Caco-2 (cell line): Measurements from ENCODE around the gene FAM234A. TPM values are rescaled to one million over a fixed set of nuclear protein-coding genes. Genes with fewer than 3 reads are reported as not detected.

Experiments
- BruUV-seq: library from RNA; stranded (reverse); fragments of 400-500 nt; replicated peaks from 2 replicates; lab custom pipeline; 2021; lab: Mats Ljungman, UMichigan
- CTCF ChIA-PET: fragments of 300-600 bp; sonication (Branson Sonifier 250); formaldehyde crosslinking; loops from one replicate; lab custom pipeline; 2022; ENCODE audit warnings: antibody characterized with exemption; lab: Charles Lee
- POLR2A ChIA-PET: fragments of 300-600 bp; sonication (Branson Sonifier 250); formaldehyde crosslinking; loops from one replicate; lab custom pipeline; 2022; ENCODE audit warnings: antibody characterized with exemption; lab: Charles Lee
- DNase-seq, 2 experiments: peaks; one replicate each; pipeline versions ENCODE4 v3.0.0 to v3.0.0-alpha.2; 2020 to 2022
- H3K27me3 ChIP-seq: replicated peaks from 2 replicates; pipeline ENCODE4 v1.6.0; 2011; ENCODE audit warnings: low read length; ENCODE audit not compliant: control insufficient read depth, insufficient read depth
- H3K36me3 ChIP-seq: 2 replicates; pipeline ENCODE4 v1.5.1; 2011; ENCODE audit warnings: low read length; ENCODE audit not compliant: control insufficient read depth, insufficient read depth
- H3K4me1 ChIP-seq: fragments of 250-450 bp; sonication (Bioruptor Pico); 2 replicates; pipeline ENCODE4 v1.5.1; 2020; ENCODE audit warnings: mild to moderate bottlenecking
- H3K4me3 ChIP-seq: 2 replicates; pipeline ENCODE4 v1.5.1; 2011; ENCODE audit warnings: low read depth, mild to moderate bottlenecking, control low read depth, low read length
- H3K9me3 ChIP-seq: fragments of 250-450 bp; sonication (Bioruptor Pico); 2 replicates; pipeline ENCODE4 v1.5.1; 2020; ENCODE audit warnings: mild to moderate bottlenecking, moderate library complexity
- H3K27ac Mint-ChIP-seq: one replicate; pipeline ENCODE4 v1.8.0; 2022; ENCODE audit warnings: mixed read lengths; ENCODE audit not compliant: unreplicated experiment
- H3K27me3 Mint-ChIP-seq: one replicate; pipeline ENCODE4 v1.8.0; 2022; ENCODE audit warnings: mixed read lengths; ENCODE audit not compliant: insufficient read depth, unreplicated experiment
- H3K36me3 Mint-ChIP-seq: one replicate; pipeline ENCODE4 v1.8.0; 2022; ENCODE audit warnings: mild to moderate bottlenecking, mixed read lengths; ENCODE audit not compliant: insufficient read depth, unreplicated experiment
- H3K4me1 Mint-ChIP-seq: one replicate; pipeline ENCODE4 v1.8.0; 2022; ENCODE audit warnings: low read depth, mixed read lengths; ENCODE audit not compliant: unreplicated experiment
- H3K4me3 Mint-ChIP-seq: one replicate; pipeline ENCODE4 v1.8.0; 2022; ENCODE audit warnings: mild to moderate bottlenecking, moderate library complexity, mixed read lengths; ENCODE audit not compliant: unreplicated experiment
- H3K9me3 Mint-ChIP-seq: one replicate; pipeline ENCODE4 v1.8.0; 2022; ENCODE audit warnings: mixed read lengths; ENCODE audit not compliant: unreplicated experiment
- CTCF ChIP-seq, 2 experiments: fragments of 200-600 bp in 1 of 2; IDR thresholded peaks; 1 replicate in 1 of 2; 2 replicates in 1 of 2; pipeline versions ENCODE4 v1.5.1 to v1.8.0; 2011 to 2022; ENCODE audit warnings: antibody characterized with exemption in 1 of 2, control low read depth in 1 of 2, inconsistent platforms in 1 of 2, low read depth in 1 of 2, low read length in 1 of 2, mild to moderate bottlenecking in 1 of 2, moderate library complexity in 1 of 2; ENCODE audit not compliant: insufficient read depth in 1 of 2, severe bottlenecking in 1 of 2, unreplicated experiment in 1 of 2
- intact Hi-C: fragments of 100-400 bp; cut with micrococcal nuclease; formaldehyde crosslinking; loops from one replicate; pipeline ENCODE4 v1.10.0; 2022; ENCODE audit not compliant: unreplicated experiment
- total RNA-seq: library from RNA; stranded (reverse); gene quantifications from 2 replicates; pipeline ENCODE4 v1.2.3, GENCODE V29; 2022

The FAM234A gene
- total RNA-seq, 1 experiment from 2014 or later, result 77.7 TPM

- TF ChIP-seq CTCF (IDR thresholded peaks at IDR 0.05; ENCODE audit: insufficient read depth in 1 of 2, low read depth in 1 of 2, low read length in 1 of 2, severe bottlenecking in 1 of 2, unreplicated experiment in 1 of 2), result no peak
- peaks cover 18% of the 10 kb centered on the region for H3K36me3 Mint-ChIP-seq
- POLR2A ChIA-PET, result interaction anchor here (0.5 kb wide), 1 partner anchor 44 kb away, joined by 3 read pairs; no protein-coding TSS in a partner anchor
- Histone ChIP-seq H3K36me3 (no peaks in the 10 kb centered on the region), H3K9me3 (no peaks in the 10 kb centered on the region), H3K4me1 (no peaks in the 10 kb centered on the region), H3K27me3 (no peaks in the 10 kb centered on the region; the same call in 1 of the 2 replicates), H3K4me3 (peak overlapping the region; percentile 33)
- no peaks in the 10 kb centered on the region for H3K27me3 Mint-ChIP-seq
- peak overlapping the region; percentile 19 for H3K4me3 Mint-ChIP-seq
- no peak overlapping the region for H3K27ac Mint-ChIP-seq
- CTCF ChIA-PET, result no interaction called here
- intact Hi-C loops, result no loop called here
- H3K4me1 Mint-ChIP-seq, result no peaks in the 10 kb centered on the region
- H3K9me3 Mint-ChIP-seq, result no peaks in the 10 kb centered on the region
- DNase-seq, result no peak
- no TSS peak for BruUV-seq
These were observed 46.5 kb downstream of the FAM234A start for GRCh38 chr16:280991-281659.

GRCh38 chr16:281660-282255 is 47.1 kb downstream of the FAM234A start:
- no peaks in the 10 kb centered on the region for H3K9me3 Mint-ChIP-seq
- H3K36me3 Mint-ChIP-seq, result peaks cover 24% of the 10 kb centered on the region
- Histone ChIP-seq H3K4me1 (no peaks in the 10 kb centered on the region), H3K9me3 (no peaks in the 10 kb centered on the region), H3K36me3 (no peaks in the 10 kb centered on the region), H3K27me3 (no peaks in the 10 kb centered on the region; the same call in 1 of the 2 replicates), H3K4me3 (no peak overlapping the region)
- no peak overlapping the region for H3K27ac Mint-ChIP-seq
- no TSS peak for BruUV-seq
- H3K4me3 Mint-ChIP-seq, result no peak overlapping the region
- no peaks in the 10 kb centered on the region for H3K4me1 Mint-ChIP-seq
- ChIA-PET POLR2A (no interaction called here), CTCF (no interaction called here)
- intact Hi-C loops, result no loop called here
- TF ChIP-seq CTCF (IDR thresholded peaks at IDR 0.05; ENCODE audit: insufficient read depth in 1 of 2, low read depth in 1 of 2, low read length in 1 of 2, severe bottlenecking in 1 of 2, unreplicated experiment in 1 of 2), result no peak
- no peak for DNase-seq
- H3K27me3 Mint-ChIP-seq, result no peaks in the 10 kb centered on the region

GRCh38 chr16:282491-282890 is 47.9 kb downstream of the FAM234A start:
- Histone ChIP-seq H3K4me1 (no peaks in the 10 kb centered on the region), H3K36me3 (no peaks in the 10 kb centered on the region), H3K9me3 (no peaks in the 10 kb centered on the region), H3K4me3 (no peak overlapping the region), H3K27me3 (no peaks in the 10 kb centered on the region; the same call in 1 of the 2 replicates)
- intact Hi-C loops, result no loop called here
- no peak overlapping the region for H3K27ac Mint-ChIP-seq
- ChIA-PET POLR2A (no interaction called here), CTCF (no interaction called here)
- H3K4me3 Mint-ChIP-seq, result no peak overlapping the region
- no peak for DNase-seq
- TF ChIP-seq CTCF (IDR thresholded peaks at IDR 0.05; ENCODE audit: insufficient read depth in 1 of 2, low read depth in 1 of 2, low read length in 1 of 2, severe bottlenecking in 1 of 2, unreplicated experiment in 1 of 2), result no peak
- no peaks in the 10 kb centered on the region for H3K27me3 Mint-ChIP-seq
- no peaks in the 10 kb centered on the region for H3K9me3 Mint-ChIP-seq
- BruUV-seq, result no TSS peak
- H3K36me3 Mint-ChIP-seq, result peaks cover 29% of the 10 kb centered on the region
- no peaks in the 10 kb centered on the region for H3K4me1 Mint-ChIP-seq
